ENCODE measurements around the gene SLC6A17. TPM values are rescaled to one million over a fixed set of nuclear protein-coding genes. Genes with fewer than 3 reads are reported as not detected.

The SLC6A17 gene
- total RNA-seq, 2 donors from 2014 or later: 0.07 TPM; not detected in 1

GRCh38 chr1:110107867-110108469 is 42.3 kb upstream of the SLC6A17 start:
- Histone ChIP-seq H3K36me3 (ENCODE audit: control insufficient read depth, insufficient read depth, low read length) (no peaks in the 10 kb centered on the region), H3K4me1 (ENCODE audit: control insufficient read depth, insufficient read depth, low read length) (no peaks in the 10 kb centered on the region), H3K9me3 (ENCODE audit: control insufficient read depth, low read length) (no peaks in the 10 kb centered on the region), H3K4me3 (ENCODE audit: low read length) (no peak overlapping the region), H3K27me3 (ENCODE audit: control insufficient read depth, insufficient read depth, low read length, poor library complexity, severe bottlenecking) (peaks cover 23% of the 10 kb centered on the region), H3K27ac (ENCODE audit: low read depth, low read length) (no peak overlapping the region), H3K9ac (ENCODE audit: extremely low read depth, low read length, poor library complexity, severe bottlenecking) (no peak overlapping the region)
- H3K27ac Mint-ChIP-seq: no peak overlapping the region
- H3K4me3 Mint-ChIP-seq: no peak overlapping the region
- H3K9me3 Mint-ChIP-seq: no peaks in the 10 kb centered on the region
- TF ChIP-seq, protein P1, sequence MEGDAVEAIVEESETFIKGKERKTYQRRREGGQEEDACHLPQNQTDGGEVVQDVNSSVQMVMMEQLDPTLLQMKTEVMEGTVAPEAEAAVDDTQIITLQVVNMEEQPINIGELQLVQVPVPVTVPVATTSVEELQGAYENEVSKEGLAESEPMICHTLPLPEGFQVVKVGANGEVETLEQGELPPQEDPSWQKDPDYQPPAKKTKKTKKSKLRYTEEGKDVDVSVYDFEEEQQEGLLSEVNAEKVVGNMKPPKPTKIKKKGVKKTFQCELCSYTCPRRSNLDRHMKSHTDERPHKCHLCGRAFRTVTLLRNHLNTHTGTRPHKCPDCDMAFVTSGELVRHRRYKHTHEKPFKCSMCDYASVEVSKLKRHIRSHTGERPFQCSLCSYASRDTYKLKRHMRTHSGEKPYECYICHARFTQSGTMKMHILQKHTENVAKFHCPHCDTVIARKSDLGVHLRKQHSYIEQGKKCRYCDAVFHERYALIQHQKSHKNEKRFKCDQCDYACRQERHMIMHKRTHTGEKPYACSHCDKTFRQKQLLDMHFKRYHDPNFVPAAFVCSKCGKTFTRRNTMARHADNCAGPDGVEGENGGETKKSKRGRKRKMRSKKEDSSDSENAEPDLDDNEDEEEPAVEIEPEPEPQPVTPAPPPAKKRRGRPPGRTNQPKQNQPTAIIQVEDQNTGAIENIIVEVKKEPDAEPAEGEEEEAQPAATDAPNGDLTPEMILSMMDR (conservative IDR thresholded peaks at IDR 0.05): no peak
- no peak for DNase-seq
- no peaks in the 10 kb centered on the region for H3K4me1 Mint-ChIP-seq
- peaks cover 26% of the 10 kb centered on the region for H3K27me3 Mint-ChIP-seq (ENCODE audit: insufficient read depth)
- H3K36me3 Mint-ChIP-seq (ENCODE audit: low read depth): no peaks in the 10 kb centered on the region
- 73 to 78% methylated on average over 7 of the region's 7 CpGs for WGBS, 2 experiments (ENCODE audit: insufficient coverage in 1 of 2, insufficient read length in 1 of 2)

GRCh38 chr1:110111081-110111480 is 39.2 kb upstream of the SLC6A17 start:
- Histone ChIP-seq H3K27me3 (ENCODE audit: control insufficient read depth, insufficient read depth, low read length, poor library complexity, severe bottlenecking) (peaks cover 15% of the 10 kb centered on the region), H3K4me1 (ENCODE audit: control insufficient read depth, insufficient read depth, low read length) (no peaks in the 10 kb centered on the region), H3K27ac (ENCODE audit: low read depth, low read length) (no peak overlapping the region), H3K36me3 (ENCODE audit: control insufficient read depth, insufficient read depth, low read length) (no peaks in the 10 kb centered on the region), H3K9me3 (ENCODE audit: control insufficient read depth, low read length) (no peaks in the 10 kb centered on the region), H3K4me3 (ENCODE audit: low read length) (no peak overlapping the region), H3K9ac (ENCODE audit: extremely low read depth, low read length, poor library complexity, severe bottlenecking) (no peak overlapping the region)
- 90 to 100% methylated on average over 2 to 4 of the region's 4 CpGs for WGBS, 2 experiments (ENCODE audit: insufficient coverage in 1 of 2, insufficient read length in 1 of 2)
- Mint-ChIP-seq H3K4me3 (no peak overlapping the region), H3K4me1 (no peaks in the 10 kb centered on the region), H3K27me3 (ENCODE audit: insufficient read depth) (peaks cover 39% of the 10 kb centered on the region), H3K36me3 (ENCODE audit: low read depth) (no peaks in the 10 kb centered on the region), H3K27ac (no peak overlapping the region), H3K9me3 (no peaks in the 10 kb centered on the region)
- DNase-seq: no peak
- TF ChIP-seq, protein P1 (conservative IDR thresholded peaks at IDR 0.05): no peak

DNA sequence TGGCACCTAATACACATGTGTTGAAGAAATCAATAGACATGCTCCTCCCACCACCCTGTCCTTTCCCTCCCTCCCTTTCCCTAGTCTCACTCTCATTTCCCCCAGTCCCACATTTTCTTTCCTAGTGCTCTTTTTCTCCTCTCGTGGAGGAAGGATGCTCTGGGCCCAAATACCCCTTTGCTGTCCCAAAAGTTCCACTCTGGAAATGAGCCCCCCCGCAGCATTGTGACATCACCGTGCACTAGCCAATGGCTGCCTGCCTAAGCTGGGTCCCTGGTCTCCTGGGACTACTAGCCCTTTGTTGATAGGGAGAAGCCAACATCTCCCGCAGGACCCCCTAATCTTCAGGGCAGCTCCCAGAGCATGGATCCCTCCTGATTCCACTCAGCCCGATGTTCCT is 38.2 kb upstream of the SLC6A17 start, which contains the start of gene UBL4B:
UBL4B (plus strand) TSS at position 301 of the 400 bp plus-strand sequence; CDS start at position 393, 92 bp downstream.
- Mint-ChIP-seq H3K4me1 (no peaks in the 10 kb centered on the region), H3K9me3 (no peaks in the 10 kb centered on the region), H3K36me3 (ENCODE audit: low read depth) (no peaks in the 10 kb centered on the region), H3K27me3 (ENCODE audit: insufficient read depth) (peaks cover 42% of the 10 kb centered on the region), H3K27ac (no peak within 1 kb of the TSS), H3K4me3 (no peak within 1 kb of the TSS)
- 93 to 95% methylated on average over 3 to 5 of the region's 5 CpGs for WGBS, 2 experiments (ENCODE audit: insufficient coverage in 1 of 2, insufficient read length in 1 of 2)
- H3K9ac ChIP-seq (ENCODE audit: extremely low read depth, low read length, poor library complexity, severe bottlenecking): no peak within 1 kb of the TSS
- no peaks in the 10 kb centered on the region for H3K36me3 ChIP-seq (ENCODE audit: control insufficient read depth, insufficient read depth, low read length)
- H3K27me3 ChIP-seq (ENCODE audit: control insufficient read depth, insufficient read depth, low read length, poor library complexity, severe bottlenecking): peaks cover 15% of the 10 kb centered on the region
- no peak within 1 kb of the TSS for H3K4me3 ChIP-seq (ENCODE audit: low read length)
- no peaks in the 10 kb centered on the region for H3K4me1 ChIP-seq (ENCODE audit: control insufficient read depth, insufficient read depth, low read length)
- no peak within 1 kb of the TSS for H3K27ac ChIP-seq (ENCODE audit: low read depth, low read length)
- no peak for DNase-seq
- H3K9me3 ChIP-seq (ENCODE audit: control insufficient read depth, low read length): no peaks in the 10 kb centered on the region
- TF ChIP-seq, protein P1 (conservative IDR thresholded peaks at IDR 0.05): no peak

Data from endodermal cell (in vitro differentiated cells).